Left forelimb (tissue), 1 donor: ENCODE results near the gene SLC9A8.

Source experiments
- DNase-seq: peaks from one replicate; pipeline ENCODE4 v3.0.0-alpha.2; 2018; ENCODE audit warnings: low spot score

The SLC9A8 gene

DNA sequence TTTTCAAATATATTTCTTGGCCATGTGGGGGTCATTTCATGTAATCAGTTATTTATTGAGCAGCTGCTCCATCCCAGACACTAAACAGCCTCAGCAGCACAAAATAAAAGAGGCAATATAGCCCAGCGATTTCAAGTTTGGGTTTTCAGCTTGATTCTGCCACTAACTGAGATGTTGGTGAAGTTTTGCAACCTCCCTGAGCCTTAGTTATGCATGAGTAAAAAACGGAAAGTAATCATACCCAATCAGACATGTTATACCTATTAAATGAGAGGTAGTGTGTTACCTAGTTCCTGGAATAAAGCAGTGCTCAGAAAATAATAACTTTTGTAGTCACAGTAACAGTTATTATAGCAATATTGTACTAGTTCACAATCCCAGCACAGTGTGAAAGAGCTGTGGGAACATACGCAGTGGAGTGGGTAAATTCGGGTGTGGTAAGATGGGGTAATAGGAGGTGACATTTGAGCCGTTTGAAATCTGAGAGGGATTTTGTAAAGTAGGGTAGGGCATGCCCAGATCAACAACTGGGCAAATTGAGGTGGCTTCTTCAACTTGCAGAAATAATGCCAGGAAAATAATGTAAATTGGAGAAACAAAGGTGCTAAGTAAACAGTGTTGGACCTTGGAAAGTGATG, 1.5 kb downstream of the SLC9A8 start:
- DNase-seq: no peak

DNA sequence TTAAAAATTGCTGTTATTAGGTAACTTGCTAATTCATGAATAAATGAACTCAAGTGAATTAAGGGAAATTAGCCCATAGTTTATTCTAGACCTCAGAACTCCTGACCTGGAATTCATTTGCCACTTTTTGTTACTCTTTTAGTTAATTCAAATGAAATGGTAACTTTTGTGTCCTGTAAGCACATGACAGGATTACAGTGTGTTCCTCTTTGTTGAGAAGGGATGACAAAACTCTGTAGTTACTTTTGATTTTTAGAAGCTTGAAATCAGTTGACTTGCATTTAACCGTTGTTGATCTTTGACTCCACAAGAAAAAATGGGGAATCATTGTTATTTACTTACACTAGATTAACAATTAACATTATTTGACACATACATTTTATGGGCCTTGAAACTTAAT, 6.2 kb downstream of the SLC9A8 start:
- no peak for DNase-seq

DNA sequence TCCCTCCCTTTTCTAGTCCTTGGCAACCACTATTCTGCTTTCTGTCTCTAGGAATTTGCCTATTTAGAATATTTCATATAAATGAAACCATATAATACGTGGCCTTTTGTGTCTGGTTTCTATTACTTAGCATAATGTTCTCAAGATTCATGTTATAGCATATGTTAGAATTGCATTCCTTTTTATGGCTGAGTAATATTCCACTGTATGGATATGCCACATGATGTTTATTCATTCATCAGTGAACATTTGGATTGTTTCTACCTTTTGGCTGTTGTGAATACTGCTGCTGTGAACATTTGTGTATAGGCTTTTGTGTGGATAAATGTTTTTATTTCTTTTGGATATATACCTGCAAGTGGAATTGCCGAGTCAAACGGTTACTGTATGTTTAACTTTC, 7.1 kb downstream of the SLC9A8 start:
- no peak for DNase-seq

DNA sequence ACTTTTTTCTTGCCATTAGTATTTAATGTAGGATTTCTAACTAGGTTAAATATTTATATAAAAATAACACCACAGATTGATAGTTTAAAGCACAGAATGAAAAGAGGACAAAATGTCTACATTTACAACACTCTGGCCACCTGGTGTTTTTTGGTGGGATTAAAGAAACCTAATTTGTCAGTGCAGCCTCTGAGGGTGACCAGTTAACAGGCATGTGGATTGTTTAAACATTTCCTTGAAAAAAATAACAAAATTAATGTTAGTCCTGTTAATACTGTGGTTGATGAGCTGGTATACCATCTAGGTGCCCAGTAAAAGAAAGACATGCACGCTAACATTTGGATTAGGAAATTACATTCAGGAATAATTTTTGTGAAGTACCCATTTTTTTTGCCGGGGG, 8.8 kb downstream of the SLC9A8 start:
- DNase-seq: no peak

DNA sequence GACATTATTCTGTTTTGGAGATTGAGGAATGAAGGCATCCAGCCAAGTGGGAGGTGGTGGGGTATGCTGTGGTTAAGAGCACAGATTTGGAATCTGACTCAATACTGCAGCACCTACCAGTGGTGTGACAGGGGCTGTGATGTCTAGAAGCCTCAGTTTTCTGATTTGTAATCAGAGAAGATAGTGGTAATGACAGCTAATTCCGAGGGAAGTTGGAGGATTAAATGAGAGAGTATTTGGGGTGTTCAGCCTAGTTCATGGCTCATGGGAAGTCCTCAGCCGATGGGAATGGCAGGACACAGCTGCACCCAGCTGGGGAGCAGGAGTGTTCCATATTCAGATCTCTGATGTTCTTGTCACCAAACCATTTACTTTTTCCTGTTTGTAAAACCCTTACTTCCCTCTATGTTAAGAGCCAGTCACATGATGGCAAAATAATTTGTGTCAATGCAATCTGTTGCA, 9.3 kb downstream of the SLC9A8 start:
- no peak for DNase-seq

DNA sequence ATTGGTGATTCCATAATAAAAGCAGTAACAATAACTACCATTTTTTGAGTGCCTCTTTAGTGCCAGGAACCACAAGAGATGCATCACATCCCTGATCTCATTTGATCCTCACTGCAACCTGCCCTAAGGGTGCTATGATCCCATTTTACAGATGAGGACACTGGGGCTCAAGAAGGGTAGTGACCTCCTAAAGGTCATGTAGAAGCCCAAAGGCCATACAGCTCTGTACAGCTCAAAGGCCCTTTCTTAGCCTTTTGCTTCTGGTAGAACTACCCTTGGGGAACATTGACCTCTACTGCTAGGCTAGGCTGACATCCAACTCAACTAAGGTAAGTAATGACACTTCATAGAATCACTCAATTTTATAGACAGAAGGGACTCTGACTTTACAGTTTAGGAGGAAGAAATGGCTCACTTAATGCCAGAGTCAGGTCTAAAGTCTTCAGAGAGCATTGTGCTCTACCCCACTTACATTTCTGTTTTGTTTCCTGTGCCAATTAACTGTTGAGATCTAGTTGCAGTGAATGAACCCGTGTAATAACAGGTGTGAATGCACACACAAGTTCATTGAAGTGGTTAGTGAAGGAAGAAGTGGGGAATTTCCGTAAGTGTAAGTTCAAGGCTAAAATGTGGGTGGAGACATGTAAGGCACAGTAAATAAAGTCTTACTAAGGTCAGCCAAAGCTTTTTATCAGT, 10.7 kb downstream of the SLC9A8 start:
- DNase-seq: no peak

DNA sequence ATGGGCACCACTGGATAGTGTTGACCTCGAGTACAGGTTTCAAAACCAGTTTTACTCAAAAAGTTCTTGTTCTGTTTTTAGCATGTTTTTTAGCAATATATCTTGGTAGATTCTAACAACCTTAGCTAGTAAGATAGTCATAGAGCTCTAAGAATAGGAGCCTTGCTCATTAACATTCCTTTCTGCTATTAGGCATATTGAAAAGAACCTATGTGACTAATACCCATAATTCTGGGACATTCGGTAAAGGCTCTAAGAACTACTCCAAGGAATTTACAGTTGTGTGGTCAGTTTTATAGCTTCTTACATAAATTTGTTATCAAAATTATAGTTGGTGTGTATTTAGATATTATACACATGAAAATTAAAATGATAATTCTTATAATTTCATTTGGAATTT, 11.6 kb downstream of the SLC9A8 start:
- no peak for DNase-seq

DNA sequence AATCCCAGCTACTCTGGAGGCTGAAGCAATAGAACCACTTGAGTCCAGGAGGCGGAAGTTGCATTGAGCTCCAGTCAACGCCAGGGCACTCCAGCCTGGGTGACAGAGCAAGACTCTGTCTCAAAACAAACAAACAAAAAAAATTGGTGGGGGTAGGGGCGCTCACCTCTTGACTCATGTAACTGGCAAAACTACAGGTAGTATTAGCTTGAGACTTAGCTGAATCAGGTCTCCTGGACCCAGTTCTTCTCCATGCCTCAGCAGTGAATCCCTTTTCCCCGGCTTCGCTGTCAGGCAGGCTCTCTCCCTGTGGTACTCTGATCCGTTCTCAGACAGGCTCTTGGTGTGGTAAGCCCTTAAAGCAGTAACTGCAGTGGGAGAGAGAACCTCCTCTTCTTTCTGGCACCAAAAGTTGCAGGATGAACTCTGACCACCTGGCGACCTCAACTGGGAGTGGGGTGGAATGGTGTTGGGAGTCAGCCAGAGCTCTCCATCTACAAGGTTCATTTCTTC, 12.9 kb downstream of the SLC9A8 start:
- DNase-seq: no peak

DNA sequence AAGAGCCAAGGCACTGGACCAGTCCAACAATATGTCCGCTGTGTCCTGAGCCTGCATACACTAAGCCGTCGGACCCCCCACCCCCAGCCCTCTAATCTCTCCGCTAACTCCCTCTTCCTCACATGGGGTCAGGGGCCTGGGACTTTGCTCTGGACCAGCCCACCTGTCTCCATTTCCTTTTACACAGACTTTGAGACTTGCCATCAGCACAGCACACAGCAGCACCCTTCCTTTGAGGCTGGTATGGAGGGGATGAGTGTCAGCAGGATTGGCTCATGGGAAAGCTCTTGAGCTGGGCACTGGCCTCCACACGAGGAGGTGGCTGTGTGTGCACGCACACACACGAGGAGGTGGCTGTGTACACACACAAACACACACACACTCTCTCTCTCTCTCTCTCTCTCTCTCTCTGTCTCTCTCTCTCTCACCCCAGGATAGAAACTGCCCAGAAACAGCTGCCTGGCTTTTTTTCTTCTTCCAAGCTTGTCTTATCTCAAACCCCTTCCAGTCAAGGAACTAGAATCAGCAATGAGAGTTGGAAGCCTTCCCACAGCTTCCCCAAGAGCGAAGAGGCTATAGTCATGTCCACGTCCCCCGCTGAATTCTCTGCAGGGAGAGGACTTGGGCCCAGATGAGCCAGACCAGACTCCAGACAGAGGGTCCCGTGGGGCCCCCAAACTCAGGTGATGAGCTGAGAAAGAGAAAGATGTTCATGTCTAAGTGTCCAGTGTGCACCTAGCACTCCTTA, 18.6 kb downstream of the SLC9A8 start:
- no peak for DNase-seq

DNA sequence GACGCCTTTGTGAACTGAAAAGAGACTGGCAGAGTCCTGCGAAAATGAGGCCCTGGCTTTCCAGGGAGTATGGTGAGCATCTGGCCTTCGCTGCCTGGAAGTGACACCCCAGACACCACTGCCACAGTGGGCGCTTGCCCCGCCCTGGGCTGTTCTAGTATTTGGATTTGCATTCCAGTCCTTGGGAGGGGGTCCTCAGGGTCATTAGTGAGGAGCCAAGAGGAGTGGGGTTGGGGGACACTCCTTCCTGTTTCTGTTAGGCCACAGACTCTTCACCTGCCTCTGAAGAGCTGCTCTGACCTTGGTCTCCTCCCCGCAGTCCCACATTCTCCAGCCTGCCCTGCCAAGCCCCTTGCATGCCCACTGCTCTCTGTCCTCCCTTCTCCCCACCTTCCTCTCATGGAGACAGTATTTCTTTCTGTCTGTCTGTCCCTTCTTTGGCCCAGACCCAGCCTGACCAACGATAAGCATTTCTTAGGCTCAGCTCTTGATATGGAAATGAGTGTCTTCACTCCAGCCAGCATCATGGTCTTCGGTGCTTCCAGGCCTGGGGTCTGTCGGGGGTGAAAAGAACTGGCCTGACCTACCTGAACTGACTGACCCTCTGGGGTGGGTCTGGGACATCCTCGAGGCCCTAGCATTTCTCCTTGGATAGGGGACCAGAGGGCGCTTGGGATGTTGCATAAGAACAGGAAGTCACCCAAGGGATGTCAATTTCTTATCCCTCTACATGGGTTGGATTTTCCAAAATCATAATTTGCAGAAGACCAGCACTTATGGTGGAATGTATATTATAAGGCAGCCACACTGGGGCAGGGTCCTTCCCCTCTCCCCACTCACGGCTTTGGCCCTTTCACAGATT, 19.4 kb downstream of the SLC9A8 start:
- no peak for DNase-seq

DNA sequence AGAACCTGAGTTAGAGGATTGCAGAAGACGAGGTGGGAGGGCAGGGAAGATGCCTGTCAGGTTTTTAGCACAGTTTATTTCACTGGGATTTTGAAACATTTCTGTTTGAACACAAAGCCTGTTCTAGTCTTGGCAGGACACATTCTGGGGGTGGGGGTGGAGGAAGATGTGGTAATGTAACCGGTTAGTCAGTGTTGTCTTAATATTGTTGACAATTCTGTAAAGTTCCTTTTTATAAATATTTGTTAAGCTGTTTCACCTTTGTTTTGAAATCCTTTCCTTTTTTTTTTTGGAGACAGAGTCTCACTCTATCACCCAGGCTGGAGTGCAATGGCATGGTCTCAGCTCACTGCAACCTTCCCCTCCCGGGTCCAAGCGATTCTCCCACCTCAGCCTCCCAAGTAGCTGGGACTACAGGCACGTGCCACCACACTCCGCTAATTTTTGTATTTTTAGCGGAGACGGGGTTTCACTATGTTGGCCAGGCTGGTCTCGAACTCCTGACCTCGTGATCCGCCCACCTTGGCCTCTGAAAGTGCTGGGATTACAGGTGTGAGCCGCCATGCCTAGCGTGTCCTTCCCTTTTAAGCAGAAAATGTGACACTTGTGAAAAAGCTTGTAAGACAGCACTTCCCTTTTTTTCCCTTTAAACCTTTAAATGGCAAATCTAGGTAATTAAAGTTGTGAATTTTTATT, 20.2 kb downstream of the SLC9A8 start:
- DNase-seq: no peak

DNA sequence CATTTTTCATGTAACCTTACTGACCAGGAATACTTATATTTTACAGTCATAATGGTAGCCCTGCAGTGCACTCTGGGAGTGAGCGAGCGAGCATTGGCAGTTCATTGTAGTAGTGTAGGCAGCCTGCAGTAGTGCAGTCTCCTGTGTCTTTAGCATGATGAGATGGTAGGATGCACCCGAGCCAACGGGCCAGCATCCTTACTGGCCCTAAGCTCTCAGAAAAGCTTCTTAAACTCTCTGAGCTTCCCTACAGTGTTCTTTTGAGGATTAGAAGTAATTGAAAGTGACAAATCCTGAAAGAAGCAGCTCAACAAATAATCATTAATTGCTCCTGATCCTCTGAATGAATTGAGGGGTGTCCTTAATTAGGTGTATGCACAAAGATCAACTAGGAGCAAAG, 20.9 kb downstream of the SLC9A8 start:
- DNase-seq: no peak

DNA sequence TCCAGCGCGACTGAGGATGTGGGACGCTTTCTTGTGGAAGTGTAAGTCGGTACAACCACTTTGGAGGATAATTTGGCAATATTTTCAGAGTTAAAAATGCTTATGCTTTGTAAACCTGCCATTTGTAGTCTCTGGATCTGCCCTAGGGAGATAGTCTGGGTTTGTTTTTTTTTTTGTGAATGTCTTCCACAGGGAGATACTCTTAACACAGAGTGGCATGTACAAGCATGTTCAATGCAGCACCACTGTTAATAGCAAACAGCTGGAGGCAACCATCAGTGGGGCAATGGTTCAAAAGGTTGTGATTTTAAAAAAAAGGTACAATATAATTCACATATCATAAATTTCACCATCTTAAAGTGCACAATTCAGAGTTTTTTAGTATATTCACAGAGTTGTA, 22.4 kb downstream of the SLC9A8 start:
- no peak for DNase-seq

DNA sequence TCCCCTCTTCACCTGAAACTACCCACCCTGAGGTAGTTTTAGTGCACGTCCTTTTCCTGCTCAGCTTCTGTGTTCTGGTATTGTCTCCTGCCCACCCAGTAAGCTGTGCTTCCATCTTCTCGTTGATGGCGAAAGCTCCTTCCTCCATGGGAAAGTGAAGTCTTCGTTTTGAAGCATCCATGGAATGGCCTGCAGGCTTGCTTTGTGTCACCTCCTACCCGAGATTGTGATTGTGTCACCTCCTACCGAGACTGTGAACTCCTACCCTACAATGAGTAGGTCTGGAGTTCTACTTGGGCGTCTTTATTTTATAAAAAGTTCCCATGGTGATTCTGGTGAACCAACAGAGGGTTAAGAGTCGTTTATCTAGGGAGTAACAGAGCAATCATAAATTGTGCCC, 25.9 kb downstream of the SLC9A8 start:
- no peak for DNase-seq

DNA sequence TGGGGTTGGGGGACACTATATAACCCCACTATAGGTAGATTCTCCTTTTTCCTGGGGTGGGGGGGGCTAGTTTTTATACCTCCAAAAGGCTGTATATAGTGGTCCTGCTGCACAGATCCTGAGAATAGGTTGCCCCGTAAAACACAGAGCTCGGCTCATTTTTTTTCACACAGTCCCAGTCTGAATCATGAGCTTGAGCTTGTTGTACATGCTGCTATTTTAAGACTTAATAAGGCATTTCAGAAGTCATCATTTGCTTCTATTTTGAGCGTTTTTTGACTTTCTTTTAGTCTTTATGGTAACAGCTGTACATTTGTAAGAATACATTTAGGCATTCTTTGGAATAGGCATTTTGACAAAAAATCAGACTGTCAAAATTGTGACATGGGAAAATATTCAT, 30.5 kb downstream of the SLC9A8 start:
- no peak for DNase-seq

DNA sequence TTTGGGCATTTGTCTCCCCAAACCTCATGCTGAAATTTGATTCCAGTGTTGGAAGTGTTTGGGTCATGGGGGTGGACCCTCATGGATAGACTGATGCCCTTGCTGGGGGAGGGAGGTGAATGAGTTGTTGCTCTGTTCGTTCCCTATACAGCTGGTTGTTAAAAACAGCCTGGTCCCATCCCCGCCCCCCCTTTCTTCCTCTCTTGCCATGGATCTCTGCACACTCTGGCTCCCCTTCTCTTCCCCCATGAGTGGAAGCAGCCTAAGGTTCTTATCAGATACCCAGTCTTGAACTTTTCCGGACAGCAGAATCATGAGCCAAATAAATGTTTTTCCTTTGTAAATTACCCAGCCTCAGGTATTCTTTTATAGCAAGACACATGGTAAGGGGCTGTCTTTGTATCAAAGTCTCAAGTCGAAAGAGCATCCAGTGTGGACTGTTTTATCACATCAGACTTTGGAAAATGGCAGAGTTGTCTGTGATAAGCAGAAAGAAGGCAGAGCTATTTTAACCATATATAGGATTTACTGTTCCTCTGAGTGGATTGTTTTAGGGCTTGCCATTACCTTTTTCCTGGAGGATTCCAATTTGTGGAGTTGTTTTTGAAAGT, 31.2 kb downstream of the SLC9A8 start:
- DNase-seq: no peak

DNA sequence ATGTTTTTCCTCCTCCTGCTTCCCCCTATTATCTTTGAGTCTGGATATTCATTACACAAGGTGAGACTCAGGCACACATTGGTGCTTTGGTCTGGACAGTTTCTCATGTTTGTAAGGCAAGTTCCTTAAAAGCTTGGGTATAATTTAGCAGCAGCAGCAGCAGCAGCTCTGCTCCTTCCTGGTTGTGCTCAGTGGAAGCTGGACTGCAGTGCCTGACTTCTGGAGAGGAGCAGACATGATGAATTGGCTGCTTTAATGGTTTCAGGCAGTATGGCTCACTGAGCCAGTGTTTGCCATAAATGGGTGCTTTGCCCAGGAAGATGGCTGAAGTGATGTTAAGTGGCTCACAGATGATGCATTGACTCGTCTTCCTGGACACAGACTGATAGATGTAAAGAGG, 32.4 kb downstream of the SLC9A8 start:
- no peak for DNase-seq

DNA sequence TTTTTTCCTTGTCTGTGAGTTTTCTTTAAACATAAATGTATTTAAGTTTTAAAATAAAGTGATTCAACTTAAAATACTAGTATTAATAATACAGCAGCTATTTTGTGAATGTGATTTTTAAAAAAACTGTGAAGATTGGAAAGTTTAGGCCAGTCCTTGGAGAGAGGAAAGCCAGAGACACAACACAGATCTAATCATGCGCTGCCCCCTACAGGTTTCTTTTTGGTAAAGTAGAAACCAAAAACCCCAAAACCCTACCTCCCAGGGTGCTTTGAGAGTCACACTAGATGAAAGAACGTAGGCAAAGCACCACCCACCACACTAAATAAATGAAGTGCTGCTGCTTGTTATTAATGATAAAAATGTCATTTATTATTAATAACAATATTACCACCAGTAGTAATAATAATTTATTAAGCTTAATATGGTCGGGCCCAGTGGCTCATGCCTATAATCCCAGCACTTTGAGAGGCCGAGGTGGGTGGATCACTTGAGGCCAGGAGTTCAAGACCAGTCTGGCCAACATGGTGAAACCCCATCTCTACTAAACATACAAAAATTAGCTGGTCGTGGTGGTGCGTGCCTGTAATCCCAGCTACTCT, 33.7 kb downstream of the SLC9A8 start:
- DNase-seq: no peak

DNA sequence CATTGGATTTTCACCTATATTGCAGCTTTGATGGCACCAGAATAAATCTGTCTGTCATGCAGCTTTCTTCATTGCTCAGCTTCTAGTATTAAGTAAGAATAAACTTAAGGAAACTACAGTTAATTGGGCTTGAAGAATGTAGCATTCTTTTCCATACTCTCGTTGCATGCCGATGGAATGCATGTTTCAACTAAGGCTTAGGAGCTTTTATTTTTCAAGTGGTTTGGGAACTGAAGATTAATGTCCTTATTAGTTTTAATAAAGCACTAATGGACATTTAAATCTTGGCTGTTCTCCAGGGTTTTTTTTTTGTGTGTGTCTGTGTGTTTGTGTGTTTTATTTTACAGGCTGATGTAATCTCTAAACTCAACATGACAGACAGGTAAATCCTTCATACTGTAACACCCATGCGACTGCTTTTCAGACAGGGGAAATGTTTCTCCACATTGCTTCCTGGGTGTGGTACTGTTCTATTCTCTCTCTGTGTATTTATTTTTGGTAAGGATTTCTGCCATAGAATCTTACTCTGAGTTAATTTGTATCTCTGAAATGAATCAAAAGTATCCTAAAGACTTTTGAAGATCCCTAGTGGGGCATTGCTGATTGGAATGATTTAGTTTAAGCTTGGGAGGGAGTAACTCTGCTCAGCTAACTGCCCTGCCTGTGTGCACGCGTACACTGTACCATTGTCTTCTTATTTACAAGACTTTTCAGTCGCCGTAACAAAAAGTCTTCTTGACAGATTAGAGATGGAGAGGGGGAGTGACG, 38.0 kb downstream of the SLC9A8 start:
- no peak for DNase-seq

DNA sequence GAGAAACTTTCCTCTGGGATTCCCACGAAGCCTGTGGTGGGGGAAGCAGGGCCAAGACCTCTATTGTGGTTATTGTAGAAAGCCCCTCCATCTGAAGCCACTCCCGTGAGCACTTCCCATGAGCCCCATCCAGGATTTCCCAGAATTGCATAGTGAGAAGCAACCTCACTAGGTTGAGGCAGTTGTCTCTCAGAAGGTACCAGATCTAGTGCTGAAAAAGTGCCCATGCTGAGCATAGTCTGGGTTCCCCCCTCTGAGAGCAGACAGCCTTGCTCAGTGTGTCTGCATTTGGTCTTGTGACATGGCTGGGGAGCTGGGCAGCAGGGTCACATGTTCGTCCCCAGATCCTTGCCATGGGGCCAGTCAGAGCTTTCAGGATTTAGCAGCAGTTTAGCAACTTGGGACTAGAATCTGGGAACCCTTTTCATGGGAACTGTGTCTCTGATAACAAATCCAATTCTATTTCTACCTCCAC, 38.6 kb downstream of the SLC9A8 start:
- no peak for DNase-seq
